GM18861 (cell line): ENCODE results near the gene FHIT.

ENCODE experiments used
- ATAC-seq: cut with Tn5 transposase; IDR thresholded peaks from one replicate; pipeline ENCODE4 v1.9.1; 2021; ENCODE audit not compliant: unreplicated experiment

FHIT gene

DNA sequence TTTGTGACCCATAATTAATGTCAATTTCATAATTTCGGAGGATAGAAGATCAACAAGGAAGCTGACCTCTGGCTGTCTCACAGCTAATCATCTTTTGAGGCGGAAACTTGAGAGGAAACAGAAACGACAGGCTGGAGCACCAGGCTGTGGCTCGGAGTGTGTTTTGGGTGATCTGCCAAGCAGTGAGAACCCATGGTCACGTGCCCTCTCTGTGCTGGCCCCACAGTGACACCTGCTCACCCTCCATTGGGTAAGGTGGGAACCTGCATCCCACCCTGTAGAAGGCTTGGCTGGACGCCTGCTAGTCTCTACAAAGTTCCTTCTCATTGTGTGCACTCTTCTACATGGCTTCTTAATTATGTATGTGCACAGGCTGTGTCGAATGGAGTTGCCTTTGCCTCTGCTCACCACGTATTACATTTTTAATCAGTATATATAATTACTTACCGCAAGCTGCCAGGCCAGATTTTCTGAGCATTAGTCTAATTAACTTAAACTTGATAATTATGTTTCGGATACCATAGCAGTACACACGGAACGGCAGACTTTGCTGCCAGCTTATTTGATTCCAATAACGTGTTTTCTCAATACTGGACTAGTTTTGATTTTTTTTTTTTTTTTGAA is 1482.0 kb downstream of the FHIT start:
- ATAC-seq: no peak

DNA sequence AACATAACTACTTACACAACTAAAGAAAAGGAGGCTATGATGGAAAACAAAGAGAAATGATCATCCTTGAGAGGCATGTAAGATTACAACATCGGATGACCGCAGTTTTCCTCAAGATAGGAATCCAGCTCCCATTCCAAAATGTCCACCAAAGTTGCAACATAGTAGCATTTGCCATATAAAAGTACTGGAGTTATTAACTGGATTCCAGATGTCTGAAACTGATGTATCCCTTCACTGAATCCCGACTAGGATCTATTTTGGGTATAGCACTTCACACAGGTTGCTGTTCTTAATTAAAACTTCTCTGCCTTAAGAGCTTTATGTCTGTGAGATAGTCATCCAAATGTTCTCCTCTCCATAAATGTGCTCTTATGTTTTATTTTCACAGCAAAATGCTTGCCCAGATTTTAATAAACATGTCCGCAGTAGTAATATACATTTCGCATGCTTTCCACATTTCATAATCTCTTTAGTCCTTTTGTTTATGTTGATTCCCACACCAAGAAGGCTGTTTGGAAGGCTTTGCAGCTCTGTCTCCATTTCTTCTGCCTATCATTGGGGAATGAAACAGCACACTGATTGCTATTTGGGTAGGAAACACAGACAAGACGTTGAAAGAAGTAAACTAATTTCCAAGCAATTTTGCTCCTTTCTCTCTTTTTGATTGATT is 1484.9 kb downstream of the FHIT start:
- ATAC-seq: no peak

DNA sequence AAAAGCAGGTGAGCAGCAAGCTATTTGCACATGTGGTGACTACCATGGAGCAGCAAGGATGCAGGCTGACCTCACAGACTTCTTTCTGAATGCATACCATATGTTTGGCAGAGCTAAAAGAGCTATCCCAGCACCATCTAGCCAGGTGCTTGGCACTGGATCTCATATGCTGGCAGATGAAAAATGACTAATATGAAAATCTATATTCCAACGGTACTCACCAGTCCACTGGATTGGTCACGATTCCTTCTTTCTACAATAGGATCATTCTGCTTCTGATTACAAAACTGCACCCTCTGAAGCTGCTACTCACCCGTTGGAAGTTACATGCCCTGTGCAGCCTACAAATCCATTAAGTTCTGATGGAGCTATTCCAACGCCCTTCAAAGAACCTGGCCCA is 1487.1 kb downstream of the FHIT start:
- no peak for ATAC-seq

GRCh38 chr3:59762941-59763340 is 1488.3 kb downstream of the FHIT start:
- ATAC-seq: no peak

GRCh38 chr3:59759298-59760031 is 1491.8 kb downstream of the FHIT start:
- ATAC-seq: no peak

DNA sequence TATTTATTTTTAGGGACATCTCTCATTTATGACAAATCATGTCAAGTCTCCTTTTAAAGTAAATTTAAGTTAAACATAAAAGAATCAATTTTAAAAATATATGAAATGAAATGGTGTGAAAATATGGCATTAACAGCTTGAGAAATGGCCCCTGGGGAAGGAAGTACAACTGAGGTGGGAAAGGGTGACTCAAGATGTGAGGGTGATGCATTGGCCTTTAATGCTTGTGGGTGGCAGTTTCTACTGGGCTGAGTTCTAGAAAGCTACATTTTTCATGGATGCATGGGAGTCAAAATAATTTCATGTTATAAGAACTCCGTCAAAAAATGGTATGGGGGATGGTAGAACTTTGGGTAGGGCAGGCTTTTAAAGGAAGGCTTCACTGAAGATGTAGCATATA is 1492.6 kb downstream of the FHIT start:
- no peak for ATAC-seq

GRCh38 chr3:59756934-59757333 is 1494.3 kb downstream of the FHIT start:
- ATAC-seq: no peak

DNA sequence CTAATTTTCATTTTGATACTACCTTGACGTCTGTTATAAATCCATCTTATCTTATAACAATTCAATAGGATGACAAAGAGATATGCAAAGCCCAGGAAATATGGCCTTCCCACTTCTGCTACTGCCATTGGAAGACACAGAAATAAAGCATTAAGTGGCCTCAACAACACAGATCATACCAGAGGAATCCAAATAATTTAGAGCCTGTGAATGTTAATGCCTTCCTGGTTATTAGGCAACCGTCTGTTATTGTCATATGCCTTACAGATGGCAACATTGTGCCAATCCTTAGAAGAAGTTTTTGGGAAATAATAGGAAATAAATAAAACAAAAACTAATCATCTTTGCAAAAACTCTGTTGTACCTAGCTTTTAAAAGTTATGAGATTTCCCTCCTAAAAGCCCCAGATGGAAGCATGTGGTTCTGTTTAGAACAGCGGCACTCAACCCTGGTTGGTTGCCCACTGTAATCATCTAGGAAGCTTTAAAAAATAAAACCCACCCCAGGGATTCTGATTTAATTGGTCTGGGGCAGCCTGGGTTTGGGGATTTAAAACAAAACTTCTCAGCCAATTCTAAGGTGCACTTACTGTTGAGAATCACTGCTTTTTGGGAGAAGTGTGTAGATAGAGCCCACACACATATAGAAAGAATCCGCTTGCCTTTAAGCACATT is 1496.7 kb downstream of the FHIT start:
- no peak for ATAC-seq

DNA sequence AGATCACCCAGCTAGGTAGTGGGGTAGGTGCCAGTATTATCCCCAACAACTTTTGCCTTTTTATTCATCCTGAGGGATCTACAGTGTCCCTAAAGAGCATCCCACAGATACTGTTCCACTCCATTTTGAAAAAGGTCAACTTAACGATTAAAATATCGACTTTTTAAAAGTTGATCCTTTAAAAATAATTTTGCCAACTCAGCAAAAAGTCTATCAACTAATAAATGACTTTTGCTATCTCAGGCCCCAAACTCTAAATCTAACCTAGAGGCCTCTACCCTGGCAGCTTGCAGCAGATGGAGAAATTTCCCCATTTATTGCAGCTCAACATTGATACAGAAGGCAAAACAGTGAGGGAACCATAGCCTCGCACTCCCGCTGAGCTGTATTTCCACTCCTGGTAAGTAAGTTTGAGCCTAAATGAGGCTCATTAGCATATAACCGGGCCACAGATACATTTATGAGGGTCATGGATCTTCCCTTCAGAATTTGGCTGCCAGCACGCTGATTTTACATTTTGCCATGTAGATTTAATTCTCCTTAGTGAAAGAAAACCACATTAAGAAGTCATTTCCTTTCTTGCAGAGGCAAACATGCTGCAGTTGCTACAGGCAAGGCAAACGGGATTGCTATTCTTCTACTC is 1497.3 kb downstream of the FHIT start:
- ATAC-seq: no peak

GRCh38 chr3:59752925-59753324 is 1498.3 kb downstream of the FHIT start:
- ATAC-seq: no peak

DNA sequence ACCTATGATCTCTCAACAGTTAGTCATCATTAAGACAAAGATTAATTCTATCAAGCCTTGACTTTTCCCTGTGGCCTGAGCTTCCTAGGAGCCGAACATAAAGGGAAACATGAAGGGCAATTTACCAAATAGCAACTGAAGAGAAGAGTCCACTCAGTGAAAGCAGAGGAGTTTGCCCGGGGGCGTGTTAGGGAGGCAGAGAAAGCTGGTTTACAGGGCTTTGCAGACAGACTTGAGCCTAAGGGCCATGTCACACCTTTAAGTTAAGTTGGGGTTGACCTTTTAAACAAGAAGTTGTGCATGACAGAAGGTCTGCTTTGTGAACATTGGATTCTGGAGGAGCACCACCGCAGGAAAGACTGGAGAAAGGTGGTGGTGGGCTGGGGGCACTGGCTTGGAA is 1499.6 kb downstream of the FHIT start:
- no peak for ATAC-seq

DNA sequence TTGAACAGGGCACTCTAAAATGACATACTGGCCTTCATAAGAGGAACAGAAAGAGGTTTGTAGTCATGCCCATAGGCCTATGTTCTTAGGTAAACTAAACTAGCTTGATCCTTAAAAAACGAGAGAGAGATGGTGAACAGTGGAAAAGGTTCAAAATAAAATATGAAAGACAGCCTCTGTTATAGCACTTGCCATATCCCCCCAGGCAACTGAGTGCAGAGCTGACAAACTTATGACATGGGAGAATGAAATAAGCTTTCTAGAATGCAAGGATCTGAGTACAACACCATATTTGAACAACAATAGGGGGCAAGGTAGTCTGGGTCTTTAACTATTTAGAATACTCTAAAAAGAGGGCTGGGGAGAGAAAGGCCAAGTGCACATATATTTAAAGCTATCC is 1500.9 kb downstream of the FHIT start:
- no peak for ATAC-seq

DNA sequence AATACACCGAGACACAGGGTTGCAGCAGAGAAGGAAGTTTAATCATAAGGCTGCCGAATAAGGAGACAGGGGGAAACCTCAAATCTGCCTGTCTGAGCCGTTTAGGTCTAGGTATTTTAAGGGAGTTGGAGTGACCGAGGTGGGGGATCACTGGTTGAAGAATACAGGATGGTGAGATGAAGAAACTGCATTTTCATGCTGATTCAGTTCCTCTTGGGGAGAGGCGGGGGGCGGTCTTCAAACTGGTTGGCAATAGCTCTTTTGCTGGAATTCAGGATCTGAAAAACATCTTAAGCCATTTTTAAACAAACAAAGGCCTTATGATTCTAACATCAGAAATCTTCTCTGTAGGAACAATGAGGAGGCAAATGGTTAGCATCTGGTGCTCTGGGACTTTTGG is 1502.0 kb downstream of the FHIT start:
- no peak for ATAC-seq

- no peak for ATAC-seq
Measured at GRCh38 chr3:59746585-59746984, 1504.7 kb downstream of the FHIT start.

GRCh38 chr3:59737241-59737640 is 1514.0 kb downstream of the FHIT start:
- ATAC-seq: no peak

- ATAC-seq: no peak
Measured at GRCh38 chr3:59734061-59734460, 1517.2 kb downstream of the FHIT start.

- no peak for ATAC-seq
Measured at GRCh38 chr3:59733041-59733809, 1518.0 kb downstream of the FHIT start.

DNA sequence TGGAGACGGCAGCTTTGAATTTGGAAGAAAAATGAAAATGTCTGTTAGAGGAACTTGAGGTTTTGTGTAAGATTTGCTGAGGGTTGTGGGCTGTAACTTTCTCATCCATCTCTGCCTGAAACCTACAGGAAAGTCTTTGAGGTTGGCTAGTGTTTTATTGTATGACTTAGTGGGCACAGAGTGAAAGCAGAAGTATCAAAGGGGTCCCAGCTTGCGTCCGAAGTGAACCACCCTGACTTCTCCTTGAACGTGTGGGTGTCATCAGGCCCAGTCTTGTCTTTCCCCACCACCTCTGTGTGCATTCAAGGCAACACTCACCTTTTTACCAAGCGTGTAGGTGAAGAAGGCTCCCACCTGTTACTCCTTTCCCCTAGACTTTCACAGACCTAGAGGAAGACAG is 1519.3 kb downstream of the FHIT start:
- no peak for ATAC-seq

DNA sequence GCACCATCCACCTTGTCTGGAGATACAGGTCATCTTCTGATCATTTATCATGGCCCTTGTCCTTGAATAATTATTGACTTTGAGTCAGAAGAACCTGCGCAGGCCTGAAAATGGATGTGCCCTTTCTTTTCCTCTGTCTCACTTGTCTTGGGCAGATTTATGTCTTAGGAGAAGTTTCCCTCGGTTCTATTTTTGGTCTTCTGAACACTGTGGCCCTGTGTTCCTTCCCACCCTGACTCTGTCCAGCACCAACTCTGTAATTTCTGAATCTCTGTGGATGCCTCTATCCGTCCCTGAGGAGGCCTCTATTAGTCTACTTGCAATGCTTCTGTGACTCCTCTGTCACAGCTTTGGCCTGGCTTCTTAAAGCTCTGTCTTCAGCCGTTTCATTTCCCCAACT is 1520.7 kb downstream of the FHIT start:
- no peak for ATAC-seq

DNA sequence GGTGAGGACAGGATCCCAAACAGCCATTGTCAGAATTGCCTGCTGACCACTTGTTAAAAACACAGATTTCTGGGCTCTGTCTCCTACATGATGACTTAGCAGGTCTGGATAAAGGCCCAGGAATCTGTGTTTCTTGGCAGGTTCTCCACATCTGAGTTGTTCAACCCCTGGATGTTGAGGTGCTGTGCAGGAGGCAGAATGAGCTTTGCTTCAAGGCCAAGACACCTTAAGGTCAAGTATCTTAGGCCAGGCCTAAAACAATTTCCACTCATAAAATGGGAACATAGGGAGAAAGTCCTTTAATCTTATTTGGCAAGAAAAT is 1522.7 kb downstream of the FHIT start:
- no peak for ATAC-seq
